Measurements from ENCODE around the gene AK8. TPM values are rescaled to one million over a fixed set of nuclear protein-coding genes. Genes with fewer than 3 reads are reported as not detected.

Gene AK8
- polyA plus RNA-seq, 1 of the 3 experiments (the other 2 are of a cell fraction) = 0.77 TPM

GRCh38 chr9:132757016-132757415 is 121.1 kb downstream of the AK8 start:
- H3K9ac ChIP-seq = no peak overlapping the region
- CTCF ChIA-PET = interaction anchor here (1.3 kb wide), 1 partner anchor 43 kb away, joined by 3 read pairs; no protein-coding TSS in a partner anchor
- H3K4me3 ChIP-seq (ENCODE audit: low read depth in 2 of 2, low read length in 1 of 2) = no peak overlapping the region
- H4K20me1 ChIP-seq (ENCODE audit: insufficient read depth) = no peaks in the 10 kb centered on the region
- WGBS (ENCODE audit: low lambda C conversion rate) = 77% methylated on average over 14 of the region's 18 CpGs
- no peaks in the 10 kb centered on the region for H3K36me3 ChIP-seq (replicated peaks in 1 of 2; ENCODE audit: control insufficient read depth in 1 of 2, insufficient read depth in 2 of 2, low read length in 1 of 2)
- H3F3A ChIP-seq (replicated peaks; ENCODE audit: insufficient read depth) = no peaks in the 10 kb centered on the region
- H2AFZ ChIP-seq (ENCODE audit: low read depth) = no peak overlapping the region
- no peaks in the 10 kb centered on the region; the same call in 1 of the 2 replicates for H3K27me3 ChIP-seq (ENCODE audit: insufficient read depth)
- no peak overlapping the region for H3K27ac ChIP-seq (ENCODE audit: low read depth in 2 of 2, low read length in 1 of 2)
- DNase-seq = no peak
- TF ChIP-seq GABPA (IDR thresholded peaks at IDR 0.05; ENCODE audit: low read depth) (no peak), FOXM1 (IDR thresholded peaks at IDR 0.05; ENCODE audit: low read depth) (no peak), IRF3 (IDR thresholded peaks at IDR 0.05; ENCODE audit: low read depth, low read length) (no peak), GATA2 (CRISPR knock-in tag; IDR thresholded peaks at IDR 0.05) (no peak), ZBTB33 (IDR thresholded peaks at IDR 0.05; ENCODE audit: borderline replicate concordance, low read depth) (no peak), JUND (IDR thresholded peaks at IDR 0.05) (no peak), POLR2AphosphoS5 (IDR thresholded peaks at IDR 0.05; ENCODE audit: low read depth, low read length) (no peak), RCOR1 (IDR thresholded peaks at IDR 0.05; ENCODE audit: low read length) (no peak), FOXJ3 (CRISPR knock-in tag; IDR thresholded peaks at IDR 0.05) (no peak), RAD21 (IDR thresholded peaks at IDR 0.05; ENCODE audit: low read length) (no peak), SMC3 (IDR thresholded peaks at IDR 0.05; ENCODE audit: low read depth, low read length) (no peak)
- TF ChIP-seq, protein P1, sequence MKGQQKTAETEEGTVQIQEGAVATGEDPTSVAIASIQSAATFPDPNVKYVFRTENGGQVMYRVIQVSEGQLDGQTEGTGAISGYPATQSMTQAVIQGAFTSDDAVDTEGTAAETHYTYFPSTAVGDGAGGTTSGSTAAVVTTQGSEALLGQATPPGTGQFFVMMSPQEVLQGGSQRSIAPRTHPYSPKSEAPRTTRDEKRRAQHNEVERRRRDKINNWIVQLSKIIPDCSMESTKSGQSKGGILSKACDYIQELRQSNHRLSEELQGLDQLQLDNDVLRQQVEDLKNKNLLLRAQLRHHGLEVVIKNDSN (IDR thresholded peaks at IDR 0.05; ENCODE audit: borderline replicate concordance, low read depth) = no peak
- TF ChIP-seq, protein P2, sequence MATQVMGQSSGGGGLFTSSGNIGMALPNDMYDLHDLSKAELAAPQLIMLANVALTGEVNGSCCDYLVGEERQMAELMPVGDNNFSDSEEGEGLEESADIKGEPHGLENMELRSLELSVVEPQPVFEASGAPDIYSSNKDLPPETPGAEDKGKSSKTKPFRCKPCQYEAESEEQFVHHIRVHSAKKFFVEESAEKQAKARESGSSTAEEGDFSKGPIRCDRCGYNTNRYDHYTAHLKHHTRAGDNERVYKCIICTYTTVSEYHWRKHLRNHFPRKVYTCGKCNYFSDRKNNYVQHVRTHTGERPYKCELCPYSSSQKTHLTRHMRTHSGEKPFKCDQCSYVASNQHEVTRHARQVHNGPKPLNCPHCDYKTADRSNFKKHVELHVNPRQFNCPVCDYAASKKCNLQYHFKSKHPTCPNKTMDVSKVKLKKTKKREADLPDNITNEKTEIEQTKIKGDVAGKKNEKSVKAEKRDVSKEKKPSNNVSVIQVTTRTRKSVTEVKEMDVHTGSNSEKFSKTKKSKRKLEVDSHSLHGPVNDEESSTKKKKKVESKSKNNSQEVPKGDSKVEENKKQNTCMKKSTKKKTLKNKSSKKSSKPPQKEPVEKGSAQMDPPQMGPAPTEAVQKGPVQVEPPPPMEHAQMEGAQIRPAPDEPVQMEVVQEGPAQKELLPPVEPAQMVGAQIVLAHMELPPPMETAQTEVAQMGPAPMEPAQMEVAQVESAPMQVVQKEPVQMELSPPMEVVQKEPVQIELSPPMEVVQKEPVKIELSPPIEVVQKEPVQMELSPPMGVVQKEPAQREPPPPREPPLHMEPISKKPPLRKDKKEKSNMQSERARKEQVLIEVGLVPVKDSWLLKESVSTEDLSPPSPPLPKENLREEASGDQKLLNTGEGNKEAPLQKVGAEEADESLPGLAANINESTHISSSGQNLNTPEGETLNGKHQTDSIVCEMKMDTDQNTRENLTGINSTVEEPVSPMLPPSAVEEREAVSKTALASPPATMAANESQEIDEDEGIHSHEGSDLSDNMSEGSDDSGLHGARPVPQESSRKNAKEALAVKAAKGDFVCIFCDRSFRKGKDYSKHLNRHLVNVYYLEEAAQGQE (IDR thresholded peaks at IDR 0.05; ENCODE audit: low read depth, low read length) = no peak
- TF ChIP-seq, protein P3, sequence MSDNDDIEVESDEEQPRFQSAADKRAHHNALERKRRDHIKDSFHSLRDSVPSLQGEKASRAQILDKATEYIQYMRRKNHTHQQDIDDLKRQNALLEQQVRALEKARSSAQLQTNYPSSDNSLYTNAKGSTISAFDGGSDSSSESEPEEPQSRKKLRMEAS (IDR thresholded peaks at IDR 0.05; ENCODE audit: low read depth) = no peak
- no peaks in the 10 kb centered on the region for H3K9me3 ChIP-seq
- no peaks in the 10 kb centered on the region for H3K79me2 ChIP-seq (ENCODE audit: insufficient read depth)
- no peaks in the 10 kb centered on the region for H3K9me2 ChIP-seq
- peaks cover 0 to 10% of the 10 kb centered on the region in 2 experiments; a peak in 1 of 4 replicates for H3K4me1 ChIP-seq (ENCODE audit: control insufficient read depth in 1 of 2, insufficient read depth in 2 of 2, low read depth in 1 of 2, low read length in 1 of 2)
- H3K4me2 ChIP-seq = no peak overlapping the region
- POLR2A ChIA-PET = no interaction called here
